Tibial artery (tissue), 4 donors: ENCODE measurements around the gene RAB11FIP3.

Experiments
- DNase-seq, 2 donors: peaks; one replicate each; pipeline ENCODE4 v3.0.0-alpha.2; 2019
- H3K27ac ChIP-seq, 2 donors: fragments of 200-600 bp; sonication (generic) in 1 of 2; 1 replicate in 1 of 2; 2 replicates in 1 of 2; pipeline ENCODE4 v1.5.1; 2018 to 2019; ENCODE audit warnings: mild to moderate bottlenecking in 1 of 2
- H3K27me3 ChIP-seq, 2 donors: fragments of 200-600 bp; sonication (generic) in 1 of 2; one replicate each; pipeline versions ENCODE4 v1.5.1 to v1.6.0; 2016 to 2019
- H3K36me3 ChIP-seq, 3 donors: fragments of 200-600 bp; sonication (generic) in 2 of 3; one replicate each; pipeline ENCODE4 v1.5.1; 2016 to 2019; ENCODE audit warnings: mild to moderate bottlenecking in 2 of 3
- H3K4me1 ChIP-seq, 4 donors: fragments of 200-600 bp; sonication (generic) in 2 of 4; 1 replicate in 3 of 4; 2 replicates in 1 of 4; pipeline ENCODE4 v1.5.1; 2016 to 2019
- H3K4me3 ChIP-seq, 2 donors: fragments of 200-600 bp; sonication (generic) in 1 of 2; 1 replicate in 1 of 2; 2 replicates in 1 of 2; pipeline ENCODE4 v1.5.1; 2018 to 2019; ENCODE audit warnings: mild to moderate bottlenecking in 2 of 2
- H3K9me3 ChIP-seq, 3 donors: fragments of 200-600 bp; sonication (generic) in 1 of 3; one replicate each; pipeline ENCODE4 v1.5.1; 2016 to 2019
- CTCF ChIP-seq, 2 experiments: fragments of 200-600 bp in 1 of 2; fragments of 450-650 bp in 1 of 2; IDR thresholded peaks; one replicate each; pipeline ENCODE4 v1.5.1; 2017 to 2019; ENCODE audit warnings: antibody characterized with exemption in 2 of 2, mild to moderate bottlenecking in 1 of 2, moderate library complexity in 1 of 2
- intact Hi-C: fragments of 100-400 bp; cut with DNase I; formaldehyde crosslinking; loops from one replicate; pipeline ENCODE4 v1.15.0; 2023; ENCODE audit warnings: low total_unique reads

RAB11FIP3 gene

GRCh38 chr16:524274-525040 lies 99.0 kb downstream of the RAB11FIP3 start:
- intact Hi-C loops, result no loop called here
- no peak overlapping the region for H3K27ac ChIP-seq
- TF ChIP-seq CTCF (IDR thresholded peaks at IDR 0.05), result no peak

GRCh38 chr16:525123-525519 lies 99.7 kb downstream of the RAB11FIP3 start:
- peak overlapping the region in 1 of 2 donors; percentile 96 for H3K27ac ChIP-seq
- intact Hi-C loops, result no loop called here
- H3K9me3 ChIP-seq, result no peaks in the 10 kb centered on the region
- H3K4me1 ChIP-seq, result peaks cover 0 to 52% (median 38%) of the 10 kb centered on the region in 4 donors
- H3K27me3 ChIP-seq, result no peaks in the 10 kb centered on the region
- DNase-seq, result no peak
- no peak for TF ChIP-seq CTCF (IDR thresholded peaks at IDR 0.05)
- peaks cover 5 to 21% (median 10%) of the 10 kb centered on the region in 3 donors for H3K36me3 ChIP-seq
- no peak overlapping the region for H3K4me3 ChIP-seq

More at GRCh38 chr16:524274-525040, 99.0 kb downstream of the RAB11FIP3 start:
- Histone ChIP-seq H3K4me1 (peaks cover 0 to 45% (median 33%) of the 10 kb centered on the region in 4 donors), H3K4me3 (no peak overlapping the region), H3K36me3 (peaks cover 9 to 22% (median 17%) of the 10 kb centered on the region in 3 donors), H3K27me3 (no peaks in the 10 kb centered on the region), H3K9me3 (no peaks in the 10 kb centered on the region)
- DNase-seq, result no peak

DNA sequence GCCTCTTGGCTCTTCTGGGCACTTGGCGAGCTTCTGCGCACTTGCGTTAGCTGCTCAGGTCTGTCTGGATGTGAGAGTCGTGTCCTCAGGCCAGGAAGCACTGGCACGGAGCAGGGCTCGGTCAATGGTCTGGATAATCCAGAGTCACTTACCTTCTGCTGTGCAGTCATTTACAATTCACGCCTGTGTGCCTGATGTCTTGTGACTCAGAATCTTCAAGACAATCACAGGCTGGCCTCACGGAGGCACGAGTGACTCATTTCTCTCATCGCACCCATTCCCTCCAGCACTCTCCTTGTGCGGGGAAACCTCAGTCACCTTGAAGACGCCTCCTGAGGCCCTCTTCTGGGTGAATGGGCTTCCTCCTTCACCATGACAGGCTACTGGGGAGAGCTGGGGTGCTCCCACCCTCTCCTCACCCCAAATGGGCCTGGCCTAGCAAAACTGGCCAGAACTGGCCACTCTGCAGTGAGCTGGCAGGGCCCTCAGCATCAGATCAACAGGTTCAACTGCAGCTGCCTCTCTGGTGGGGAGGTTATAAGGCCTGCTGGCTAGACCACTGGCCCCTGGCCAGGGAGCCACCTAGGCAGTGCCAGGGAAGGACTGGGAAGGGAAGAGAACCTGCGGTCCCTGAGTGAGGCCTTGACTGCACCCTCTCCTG lies 100.2 kb downstream of the RAB11FIP3 start:
- H3K27me3 ChIP-seq, result no peaks in the 10 kb centered on the region
- peak overlapping the region; percentile 69 to 79 for H3K4me3 ChIP-seq
- intact Hi-C loops, result no loop called here
- H3K9me3 ChIP-seq, result no peaks in the 10 kb centered on the region
- H3K27ac ChIP-seq, result peak overlapping the region; percentile 96 to 98
- peaks cover 0 to 57% (median 38%) of the 10 kb centered on the region in 4 donors for H3K4me1 ChIP-seq
- no peak for DNase-seq
- peaks cover 0 to 16% (median 5%) of the 10 kb centered on the region in 3 donors for H3K36me3 ChIP-seq
- no peak for TF ChIP-seq CTCF (IDR thresholded peaks at IDR 0.05)

- H3K36me3 ChIP-seq, result peaks cover 0 to 8% (median 0%) of the 10 kb centered on the region in 3 donors
- intact Hi-C loops, result no loop called here
These were observed 100.9 kb downstream of the RAB11FIP3 start for GRCh38 chr16:526181-527014.

More at GRCh38 chr16:526181-527014, 100.9 kb downstream of the RAB11FIP3 start:
- Histone ChIP-seq H3K27me3 (no peaks in the 10 kb centered on the region), H3K9me3 (no peaks in the 10 kb centered on the region), H3K4me1 (peaks cover 0 to 59% (median 38%) of the 10 kb centered on the region in 4 donors), H3K27ac (peak overlapping the region; percentile 96 to 98), H3K4me3 (peak overlapping the region; percentile 69 to 79)
- DNase-seq, result peak in 1 of 2 donors; percentile 74
- TF ChIP-seq CTCF (IDR thresholded peaks at IDR 0.05), result no peak
